Activated T-cell treated with anti-CD3 and anti-CD28 coated beads for 1 hour (primary cell): ENCODE results near the gene KCNK4.

Experiments used
- DNase-seq: peaks from one replicate; pipeline ENCODE4 v3.0.0-alpha.2; 2020; ENCODE audit warnings: low read depth

The KCNK4 gene

DNA sequence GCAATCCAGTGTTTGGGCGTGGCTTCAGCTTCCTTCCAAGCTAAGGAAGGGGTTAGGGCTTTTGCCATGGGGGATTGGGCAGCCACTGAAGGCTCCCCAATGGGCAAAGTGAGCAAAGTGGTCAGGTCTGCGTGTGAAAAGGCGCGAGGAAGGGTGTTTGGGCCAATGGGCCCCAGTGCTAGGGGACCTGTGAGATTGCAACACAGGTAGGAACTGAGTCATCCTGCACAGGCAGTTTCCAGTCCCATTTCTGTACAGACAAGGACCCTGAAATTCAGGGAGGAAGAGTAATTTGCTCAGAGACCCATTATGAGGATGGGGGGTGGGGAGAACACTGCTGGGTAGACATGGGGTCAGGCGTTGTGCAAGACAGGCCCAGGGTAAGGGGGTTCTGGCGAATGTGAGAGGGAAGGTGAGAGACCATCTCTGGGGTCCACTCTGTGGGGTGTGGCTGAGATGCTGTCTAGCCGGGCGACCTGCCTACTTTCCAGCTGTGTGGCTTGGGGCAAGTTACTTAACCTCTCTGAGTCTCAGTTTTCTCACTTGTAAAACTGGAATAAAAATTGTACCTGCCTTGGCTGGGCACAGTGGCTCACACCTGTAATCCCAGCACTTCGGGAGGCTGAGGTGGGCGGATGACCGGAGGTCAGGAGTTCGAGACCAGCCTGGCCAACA lies 56.2 kb downstream of the KCNK4 start:
- no peak for DNase-seq

DNA sequence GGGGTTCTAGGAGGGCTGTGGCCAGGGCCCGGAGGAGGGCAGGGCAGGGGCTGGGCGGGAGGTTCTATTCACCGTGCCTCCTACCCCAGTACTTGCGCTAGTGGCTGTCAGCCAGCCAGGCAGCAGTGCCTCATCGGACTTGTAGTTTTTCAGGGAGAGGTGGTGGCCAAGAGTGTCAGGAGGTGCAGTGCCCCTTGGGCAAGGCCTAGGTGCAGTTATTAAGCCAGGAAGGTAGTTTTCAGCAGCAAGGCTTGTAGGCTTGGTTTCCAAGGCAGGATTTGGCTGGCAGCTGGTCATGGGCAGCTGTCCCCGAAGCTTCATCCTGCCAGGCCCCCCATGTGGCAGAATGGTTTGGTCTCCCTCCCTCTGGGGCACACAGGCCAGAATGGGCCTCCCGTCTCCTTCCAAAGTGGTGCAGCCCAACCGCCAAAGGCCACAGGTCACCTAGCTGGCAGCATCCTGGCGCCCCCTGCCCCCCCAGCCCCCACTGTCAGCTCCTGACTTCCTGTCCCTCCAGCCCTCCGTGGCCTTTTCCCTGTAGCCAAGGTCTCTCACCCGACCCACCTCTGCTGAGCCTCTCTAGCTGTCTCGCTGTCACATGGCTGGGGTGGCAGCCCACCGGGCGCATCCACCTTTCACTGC lies 57.4 kb downstream of the KCNK4 start:
- no peak for DNase-seq

DNA sequence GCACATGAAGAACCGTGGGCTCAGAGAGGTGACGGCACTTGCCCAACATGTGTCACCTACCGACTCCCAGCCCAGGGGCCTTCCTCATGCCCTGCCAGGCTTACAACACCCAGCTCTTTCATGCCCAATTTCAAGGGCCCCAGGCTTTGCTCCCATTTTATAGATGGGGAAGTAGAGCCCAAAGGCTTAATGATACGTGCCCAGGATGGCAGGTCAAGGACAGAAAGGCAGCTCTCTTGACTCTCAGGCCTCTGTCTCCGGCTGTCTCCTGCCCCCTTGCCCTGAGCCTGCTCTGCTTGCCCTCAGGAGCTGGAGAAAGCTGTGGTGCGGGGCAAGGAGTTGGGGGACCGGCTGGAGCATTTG lies 57.9 kb downstream of the KCNK4 start:
- no peak for DNase-seq

DNA sequence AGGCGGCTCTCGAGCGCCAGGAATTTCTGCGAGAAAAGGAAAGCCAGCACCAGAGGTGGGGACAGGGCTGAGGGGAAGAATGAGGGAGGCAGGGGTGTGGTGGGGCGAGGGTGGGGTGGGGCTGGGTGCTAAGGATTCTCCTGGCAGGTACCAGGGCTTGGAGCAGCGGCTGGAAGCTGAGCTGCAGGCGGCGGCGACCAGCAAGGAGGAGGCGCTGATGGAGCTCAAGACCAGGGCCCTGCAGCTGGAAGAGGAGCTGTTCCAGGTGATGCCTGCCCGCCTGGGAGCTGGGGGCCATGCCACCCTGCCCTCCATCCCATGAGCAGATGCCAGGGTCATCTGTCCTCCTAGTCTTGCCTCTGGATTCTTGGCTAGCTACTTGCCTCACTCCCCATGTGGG lies 58.3 kb downstream of the KCNK4 start:
- no peak for DNase-seq
